Activated T-cell treated with anti-CD3 and anti-CD28 coated beads, Interleukin-2, amount 50 U/mL, for 4 hours (primary cell): Measurements from ENCODE around the gene ALMS1. TPM values are rescaled to one million over a fixed set of nuclear protein-coding genes. Genes with fewer than 3 reads are reported as not detected.

Experiments
- ATAC-seq, 2 donors: fragments of 200-7000 bp; cut with Tn5 transposase; one replicate each; pipeline ENCODE4 v1.10.0; 2021
- DNase-seq: peaks from one replicate; pipeline ENCODE4 v3.0.0-alpha.2; 2020
- H3K27me3 Mint-ChIP-seq: one replicate; pipeline ENCODE4 v1.8.0; 2021; ENCODE audit warnings: low read depth, mixed read lengths
- H3K36me3 Mint-ChIP-seq: one replicate; pipeline ENCODE4 v1.8.0; 2022; ENCODE audit warnings: mixed read lengths; ENCODE audit not compliant: insufficient read depth
- H3K4me1 Mint-ChIP-seq: one replicate; pipeline ENCODE4 v1.8.0; 2021; ENCODE audit warnings: low read depth, mixed read lengths
- H3K4me3 Mint-ChIP-seq: one replicate; pipeline ENCODE4 v1.8.0; 2021; ENCODE audit warnings: mild to moderate bottlenecking, moderate library complexity, mixed read lengths
- H3K9me3 Mint-ChIP-seq: one replicate; pipeline ENCODE4 v1.8.0; 2021; ENCODE audit warnings: mixed read lengths
- total RNA-seq, 3 donors: library from RNA; stranded (reverse); gene quantifications; one replicate each; pipeline ENCODE4 v1.2.1, GENCODE V29; 2021

ALMS1 gene
- total RNA-seq, 3 donors from 2014 or later, result 11.0 to 21.3 (median 14.6) TPM

- no peaks in the 10 kb centered on the region for H3K4me1 Mint-ChIP-seq
- DNase-seq, result no peak
- H3K4me3 Mint-ChIP-seq, result no peak overlapping the region
- ATAC-seq, result no peak
- H3K27me3 Mint-ChIP-seq, result peaks cover 43% of the 10 kb centered on the region
- peaks cover 2% of the 10 kb centered on the region for H3K36me3 Mint-ChIP-seq
- peaks cover 8% of the 10 kb centered on the region for H3K9me3 Mint-ChIP-seq
These were observed 9.0 kb upstream of the ALMS1 start for GRCh38 chr2:73376681-73377080.

- no peaks in the 10 kb centered on the region for H3K36me3 Mint-ChIP-seq
These were observed 2.6 kb upstream of the ALMS1 start for GRCh38 chr2:73383036-73383435.

DNA sequence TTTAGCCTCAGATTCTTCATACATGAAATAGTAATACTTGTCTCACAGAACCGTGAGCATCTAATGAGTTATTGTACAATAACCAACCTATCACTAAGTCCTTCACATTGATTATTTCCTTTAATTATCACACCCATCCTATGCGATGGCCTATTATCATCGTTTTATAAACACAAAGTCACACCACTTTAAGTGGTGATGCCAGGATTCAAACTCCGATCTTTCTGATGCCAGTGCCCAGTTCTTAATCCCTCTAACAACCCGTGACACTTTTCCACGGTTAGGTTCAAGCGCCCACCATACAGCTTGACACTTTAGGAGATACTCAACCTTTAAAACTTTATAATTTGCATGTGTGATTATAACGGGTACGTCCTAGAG lies 523 bp upstream of the ALMS1 start:
- DNase-seq (no peak), ATAC-seq (no peak)
- Mint-ChIP-seq H3K9me3 (no peaks in the 10 kb centered on the region), H3K4me3 (peak overlapping the region; percentile 88), H3K27me3 (peaks cover 9% of the 10 kb centered on the region), H3K36me3 (no peaks in the 10 kb centered on the region), H3K4me1 (peaks cover 30% of the 10 kb centered on the region)

More at GRCh38 chr2:73383036-73383435, 2.6 kb upstream of the ALMS1 start:
- DNase-seq (no peak), ATAC-seq (no peak)
- Mint-ChIP-seq H3K27me3 (peaks cover 17% of the 10 kb centered on the region), H3K4me3 (no peak overlapping the region), H3K4me1 (peaks cover 22% of the 10 kb centered on the region), H3K9me3 (no peaks in the 10 kb centered on the region)

- no peak for DNase-seq
- Mint-ChIP-seq H3K9me3 (no peaks in the 10 kb centered on the region), H3K4me3 (peak overlapping the region; percentile 88), H3K36me3 (no peaks in the 10 kb centered on the region), H3K4me1 (peaks cover 31% of the 10 kb centered on the region), H3K27me3 (peaks cover 5% of the 10 kb centered on the region)
- peak; percentile 5 to 6 for ATAC-seq
These were observed 769 bp downstream of the ALMS1 start for GRCh38 chr2:73386342-73386868.

DNA sequence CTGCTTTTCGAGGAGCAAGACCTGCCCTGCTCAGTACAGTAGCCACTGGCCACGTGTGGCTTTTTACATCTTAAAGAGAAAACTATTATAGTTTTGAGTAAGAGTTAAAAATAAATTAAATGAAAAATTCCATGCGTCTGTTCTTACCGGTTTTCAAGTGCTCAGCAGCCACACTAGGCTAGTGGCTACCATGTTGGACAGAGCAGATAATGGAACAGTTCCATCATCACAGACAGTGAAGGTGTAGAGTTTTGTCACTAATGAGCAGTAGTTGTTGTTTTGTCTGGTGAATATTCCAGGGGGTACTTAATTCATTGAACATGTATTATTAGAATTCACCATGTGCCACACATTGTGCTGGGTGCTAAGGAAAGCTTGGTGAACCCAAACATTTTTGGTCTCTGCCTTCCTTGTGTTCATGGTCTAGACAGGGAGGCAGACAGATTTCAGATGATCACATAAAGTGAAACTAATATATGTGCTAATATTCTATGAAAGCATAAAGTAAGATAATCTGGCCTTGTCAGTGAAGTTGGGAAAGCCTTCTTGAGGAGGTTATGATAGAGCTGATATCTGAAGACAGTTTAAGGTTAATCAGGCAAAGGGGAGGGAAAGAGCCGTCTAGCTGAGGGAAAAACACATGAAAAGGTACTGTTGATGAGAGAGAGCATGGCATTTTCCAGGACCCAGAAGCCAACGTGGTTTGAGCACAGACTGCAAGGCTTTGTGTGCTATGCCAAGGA lies 1.4 kb downstream of the ALMS1 start:
- H3K9me3 Mint-ChIP-seq, result no peaks in the 10 kb centered on the region
- no peaks in the 10 kb centered on the region for H3K27me3 Mint-ChIP-seq
- H3K36me3 Mint-ChIP-seq, result no peaks in the 10 kb centered on the region
- no peak for ATAC-seq
- H3K4me1 Mint-ChIP-seq, result peaks cover 32% of the 10 kb centered on the region
- peak overlapping the region; percentile 88 for H3K4me3 Mint-ChIP-seq
- no peak for DNase-seq

GRCh38 chr2:73402386-73403103 lies 16.9 kb downstream of the ALMS1 start:
- Mint-ChIP-seq H3K9me3 (peaks cover 28% of the 10 kb centered on the region), H3K4me3 (no peak overlapping the region), H3K4me1 (peaks cover 3% of the 10 kb centered on the region), H3K36me3 (peaks cover 54% of the 10 kb centered on the region), H3K27me3 (no peaks in the 10 kb centered on the region)
- ATAC-seq (no peak), DNase-seq (no peak)

GRCh38 chr2:73403237-73403636 lies 17.6 kb downstream of the ALMS1 start:
- Mint-ChIP-seq H3K4me3 (no peak overlapping the region), H3K27me3 (no peaks in the 10 kb centered on the region), H3K4me1 (peaks cover 3% of the 10 kb centered on the region), H3K36me3 (peaks cover 51% of the 10 kb centered on the region), H3K9me3 (peaks cover 28% of the 10 kb centered on the region)
- ATAC-seq (no peak), DNase-seq (no peak)

GRCh38 chr2:73404409-73404808 lies 18.8 kb downstream of the ALMS1 start:
- H3K9me3 Mint-ChIP-seq, result peaks cover 23% of the 10 kb centered on the region
- no peak for ATAC-seq
- H3K4me1 Mint-ChIP-seq, result peaks cover 3% of the 10 kb centered on the region
- no peaks in the 10 kb centered on the region for H3K27me3 Mint-ChIP-seq
- H3K36me3 Mint-ChIP-seq, result peaks cover 48% of the 10 kb centered on the region
- DNase-seq, result no peak
- no peak overlapping the region for H3K4me3 Mint-ChIP-seq

GRCh38 chr2:73406996-73407395 lies 21.4 kb downstream of the ALMS1 start:
- peaks cover 21% of the 10 kb centered on the region for H3K9me3 Mint-ChIP-seq
- no peaks in the 10 kb centered on the region for H3K4me1 Mint-ChIP-seq
- H3K4me3 Mint-ChIP-seq, result no peak overlapping the region
- no peak for DNase-seq
- ATAC-seq, result no peak
- no peaks in the 10 kb centered on the region for H3K27me3 Mint-ChIP-seq
- H3K36me3 Mint-ChIP-seq, result peaks cover 41% of the 10 kb centered on the region

DNA sequence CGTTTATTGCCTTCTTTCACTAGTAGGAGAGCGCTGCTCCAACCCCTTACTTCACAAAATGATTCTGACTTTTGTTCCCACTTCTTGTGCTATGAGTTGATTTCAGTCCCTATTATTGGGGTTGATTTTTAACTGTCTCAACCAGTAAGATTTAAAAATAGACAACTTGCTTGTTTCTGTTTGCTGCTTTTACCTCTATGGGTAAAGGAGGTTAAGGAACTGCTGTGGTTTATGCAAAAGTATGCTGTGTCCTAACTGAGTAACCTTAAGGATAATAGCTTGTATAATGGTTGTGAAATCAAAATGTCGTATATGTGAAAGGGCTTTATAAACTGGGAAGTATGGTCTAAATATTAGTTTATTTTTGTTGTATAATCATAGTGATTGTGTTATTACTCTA lies 22.6 kb downstream of the ALMS1 start:
- H3K4me3 Mint-ChIP-seq, result no peak overlapping the region
- no peaks in the 10 kb centered on the region for H3K4me1 Mint-ChIP-seq
- no peaks in the 10 kb centered on the region for H3K27me3 Mint-ChIP-seq
- no peak for ATAC-seq
- no peak for DNase-seq
- H3K36me3 Mint-ChIP-seq, result peaks cover 34% of the 10 kb centered on the region
- H3K9me3 Mint-ChIP-seq, result peaks cover 14% of the 10 kb centered on the region

GRCh38 chr2:73414696-73415095 lies 29.1 kb downstream of the ALMS1 start:
- peaks cover 20% of the 10 kb centered on the region for H3K36me3 Mint-ChIP-seq
- no peaks in the 10 kb centered on the region for H3K9me3 Mint-ChIP-seq
- no peak overlapping the region for H3K4me3 Mint-ChIP-seq
- no peaks in the 10 kb centered on the region for H3K27me3 Mint-ChIP-seq
- ATAC-seq, result no peak
- peaks cover 3% of the 10 kb centered on the region for H3K4me1 Mint-ChIP-seq
- no peak for DNase-seq

- DNase-seq (no peak), ATAC-seq (no peak)
- Mint-ChIP-seq H3K9me3 (no peaks in the 10 kb centered on the region), H3K4me3 (no peak overlapping the region), H3K27me3 (no peaks in the 10 kb centered on the region), H3K36me3 (peaks cover 20% of the 10 kb centered on the region), H3K4me1 (peaks cover 3% of the 10 kb centered on the region)
These were observed 30.3 kb downstream of the ALMS1 start for GRCh38 chr2:73415906-73416305.

- H3K36me3 Mint-ChIP-seq, result peaks cover 19% of the 10 kb centered on the region
- no peaks in the 10 kb centered on the region for H3K9me3 Mint-ChIP-seq
- DNase-seq, result no peak
- no peak for ATAC-seq
- H3K27me3 Mint-ChIP-seq, result no peaks in the 10 kb centered on the region
- H3K4me3 Mint-ChIP-seq, result no peak overlapping the region
- peaks cover 3% of the 10 kb centered on the region for H3K4me1 Mint-ChIP-seq
These were observed 32.7 kb downstream of the ALMS1 start for GRCh38 chr2:73418343-73418742.

DNA sequence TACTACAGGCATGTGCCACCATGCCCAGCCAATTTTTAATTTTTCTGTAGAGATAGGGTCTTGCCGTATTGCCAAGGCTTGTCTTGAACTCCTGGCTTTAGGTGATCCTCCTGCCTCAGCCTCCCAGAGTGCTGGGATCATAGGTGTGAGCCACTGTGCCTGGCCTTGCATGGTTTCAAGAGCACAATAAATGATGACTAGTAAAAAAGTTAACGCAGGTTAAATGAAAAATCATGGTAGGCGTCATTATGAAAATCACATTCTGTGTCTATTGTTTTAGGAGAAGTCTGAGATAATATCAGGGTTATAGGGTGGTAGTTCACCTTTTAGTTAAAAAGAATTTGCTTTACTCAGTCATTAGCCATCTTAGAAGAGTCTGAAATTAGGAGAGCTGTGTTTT lies 38.3 kb downstream of the ALMS1 start:
- Mint-ChIP-seq H3K4me3 (no peak overlapping the region), H3K36me3 (peaks cover 32% of the 10 kb centered on the region), H3K9me3 (no peaks in the 10 kb centered on the region), H3K27me3 (no peaks in the 10 kb centered on the region), H3K4me1 (no peaks in the 10 kb centered on the region)
- DNase-seq (no peak), ATAC-seq (no peak)

DNA sequence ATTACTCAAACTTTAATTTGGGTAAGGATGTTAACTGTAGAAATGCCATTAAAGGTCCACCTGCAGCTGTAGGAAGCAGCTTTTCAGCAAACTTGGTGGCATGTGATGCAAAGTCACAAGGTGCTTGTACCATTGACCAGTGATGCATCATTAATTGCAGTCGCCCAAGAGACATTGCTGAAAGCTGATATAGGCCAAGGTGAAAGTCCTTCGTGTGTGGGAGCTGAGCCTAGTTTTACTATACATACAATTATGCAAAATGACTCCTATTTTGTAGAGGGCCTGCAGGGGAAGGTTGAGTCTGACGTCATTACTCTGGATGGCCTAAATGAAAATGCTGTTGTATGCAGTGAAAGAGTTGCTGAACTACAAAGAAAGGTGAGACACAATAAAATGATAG lies 40.5 kb downstream of the ALMS1 start:
- H3K9me3 Mint-ChIP-seq, result no peaks in the 10 kb centered on the region
- no peak overlapping the region for H3K4me3 Mint-ChIP-seq
- H3K27me3 Mint-ChIP-seq, result no peaks in the 10 kb centered on the region
- no peak for DNase-seq
- no peaks in the 10 kb centered on the region for H3K4me1 Mint-ChIP-seq
- peaks cover 31% of the 10 kb centered on the region for H3K36me3 Mint-ChIP-seq
- no peak for ATAC-seq
